CD4-positive, alpha-beta T cell treated with Interleukin-17A for 1 hour (primary cell): ENCODE results near the gene GP1BB.

ENCODE experiments used
- DNase-seq: peaks from one replicate; pipeline ENCODE4 v3.0.0-alpha.2; 2020

Gene GP1BB

DNA sequence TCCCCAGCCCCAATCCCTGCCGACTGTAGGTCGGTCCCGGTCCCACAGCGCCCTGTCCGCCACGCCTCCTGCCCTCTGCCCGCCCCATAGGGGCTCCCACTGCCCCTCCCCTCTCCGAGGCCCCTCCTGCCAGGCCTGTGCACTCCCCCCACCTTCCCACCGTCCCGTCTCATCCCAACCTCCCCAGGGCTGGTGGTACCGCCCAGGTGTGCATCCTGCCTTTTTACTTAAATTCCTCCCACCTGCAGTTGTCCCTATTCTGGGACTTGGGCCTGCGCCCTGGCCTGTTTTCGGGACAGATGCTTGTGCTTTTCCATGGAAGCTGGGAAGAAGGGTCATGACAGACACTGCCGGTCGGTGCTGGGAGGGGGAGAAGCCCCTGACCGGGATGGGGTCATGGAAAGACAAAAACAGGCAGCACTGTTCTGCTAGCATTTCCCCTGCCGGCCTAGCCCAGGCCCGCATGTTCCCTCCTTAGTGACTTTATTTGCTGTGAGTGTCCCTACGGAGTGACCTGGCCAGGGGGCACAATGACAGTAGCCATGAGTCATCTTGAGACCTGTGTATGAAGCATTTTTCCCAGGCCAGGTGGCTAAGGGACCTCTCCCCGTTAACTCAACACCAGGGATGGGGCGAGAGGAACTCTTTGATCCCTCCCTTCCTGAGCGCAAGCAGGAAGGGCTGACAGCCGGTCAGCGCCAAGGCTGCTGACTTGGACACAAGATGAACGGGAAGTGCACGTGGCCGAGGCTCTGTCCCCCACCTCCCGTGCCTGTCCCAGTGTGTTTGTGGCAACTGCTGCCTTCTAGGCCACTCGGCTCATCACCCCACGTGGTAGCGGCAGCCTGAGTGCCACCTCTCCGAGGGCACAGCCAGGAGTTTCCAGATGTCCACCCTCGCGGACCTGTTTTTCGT, 44.3 kb downstream of the GP1BB start:
- DNase-seq, result no peak

DNA sequence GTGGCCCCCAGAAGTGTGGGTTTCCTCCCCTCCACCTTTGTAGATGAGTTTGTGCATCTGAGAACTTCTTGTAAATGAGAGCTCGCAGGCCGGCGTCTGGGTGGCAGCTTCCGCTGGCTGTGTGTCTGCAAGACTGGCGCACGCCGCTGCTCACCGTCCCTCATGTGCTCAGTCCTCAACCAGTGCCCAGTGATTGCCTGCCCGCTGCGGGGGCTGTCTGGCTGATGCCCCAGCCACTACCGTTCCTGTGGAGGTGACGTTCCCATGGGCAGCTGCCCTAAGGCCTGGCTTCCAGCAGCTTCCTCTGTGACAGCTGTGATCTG, 46.0 kb downstream of the GP1BB start:
- no peak for DNase-seq

DNA sequence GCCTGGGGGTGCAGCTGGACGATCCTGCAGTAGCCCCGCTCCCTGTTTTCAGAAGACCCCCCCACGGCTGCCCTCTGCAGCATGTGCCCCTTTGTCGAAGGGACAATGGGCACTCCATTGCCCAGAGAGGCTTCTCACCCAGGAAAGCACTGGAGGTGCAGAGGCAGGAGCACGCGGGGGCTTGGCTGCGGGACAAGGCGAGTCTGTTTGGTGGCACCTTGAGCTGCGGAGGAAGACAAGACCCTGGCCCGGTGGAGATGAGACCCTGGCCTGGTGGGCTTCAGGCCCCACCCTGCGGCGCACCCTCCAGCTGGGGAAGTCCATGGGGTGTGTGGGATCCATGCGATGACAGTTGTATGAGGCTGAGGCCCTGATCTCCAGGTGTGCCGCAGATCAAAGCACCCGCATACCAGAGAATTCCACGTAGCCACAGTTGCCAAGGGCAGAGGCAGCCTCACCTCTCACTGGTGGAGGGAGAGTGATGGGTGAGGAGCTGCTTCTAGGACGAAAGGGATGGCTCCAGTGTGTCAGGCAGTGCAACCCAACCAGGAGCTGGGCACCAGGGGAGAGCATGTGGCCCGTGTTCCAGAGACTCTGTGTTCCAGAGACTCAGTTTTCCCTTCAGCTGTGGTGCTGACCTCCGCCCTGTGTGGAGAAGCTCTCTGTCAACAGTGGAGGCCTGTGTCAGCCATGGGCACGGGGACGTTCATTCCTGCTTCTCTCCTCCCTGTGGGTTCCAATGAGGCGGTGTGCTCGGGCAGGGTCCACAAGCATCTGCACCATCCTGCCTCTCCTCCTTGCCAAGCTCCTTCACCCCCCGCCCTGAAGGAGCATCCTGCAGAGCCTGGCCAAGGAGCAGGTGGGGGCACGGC, 47.2 kb downstream of the GP1BB start:
- DNase-seq, result no peak

DNA sequence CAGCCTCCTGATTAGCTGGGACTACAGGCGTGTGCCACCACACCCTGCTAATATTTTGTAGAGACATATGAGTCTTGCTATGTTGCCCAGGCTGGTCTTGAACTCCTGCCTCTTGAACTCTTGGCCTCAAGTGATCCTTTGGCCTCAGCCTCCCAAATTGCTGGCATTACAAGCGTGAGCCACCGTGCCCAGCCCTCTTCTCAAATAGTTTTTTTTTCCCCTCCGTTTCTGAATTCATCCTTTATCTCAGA, 49.0 kb downstream of the GP1BB start:
- no peak for DNase-seq

DNA sequence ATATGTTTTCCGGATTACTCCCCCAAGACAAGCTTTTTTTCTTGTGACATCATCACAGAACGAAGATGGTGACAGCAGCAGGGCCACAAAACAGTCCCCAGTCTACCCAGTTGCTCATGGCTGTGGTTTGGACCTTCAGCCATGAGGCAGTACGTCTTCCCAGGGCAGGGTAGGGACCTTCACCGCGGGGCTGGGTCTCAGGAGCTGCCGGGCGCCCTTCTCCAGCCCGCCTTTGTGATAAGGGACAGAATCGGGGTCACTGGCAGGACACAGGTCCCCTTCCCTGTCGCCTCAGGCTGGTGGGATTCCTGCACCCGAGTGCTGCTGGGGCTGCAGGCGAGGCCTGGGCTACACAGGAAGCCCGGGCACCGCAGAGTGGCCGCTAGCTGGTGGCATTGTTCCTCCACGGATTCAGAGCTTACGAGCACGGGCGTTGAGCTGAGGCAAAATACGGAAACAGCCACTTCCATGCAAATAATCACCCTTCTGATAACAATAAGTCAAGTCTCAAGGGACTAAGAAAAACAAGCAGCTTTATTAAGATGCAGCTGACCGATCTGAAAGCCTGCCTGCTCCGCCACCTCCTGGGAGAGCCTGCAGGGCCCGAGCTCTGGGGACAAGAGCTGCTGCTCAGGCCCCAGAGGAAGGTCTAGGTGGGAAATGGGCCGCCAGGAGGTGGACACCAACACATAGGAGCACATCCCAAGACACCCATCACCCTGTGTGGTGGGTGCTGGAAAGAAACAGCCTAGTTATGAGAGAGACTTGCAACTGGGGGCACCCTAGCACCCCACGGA, 49.5 kb downstream of the GP1BB start:
- DNase-seq, result no peak

DNA sequence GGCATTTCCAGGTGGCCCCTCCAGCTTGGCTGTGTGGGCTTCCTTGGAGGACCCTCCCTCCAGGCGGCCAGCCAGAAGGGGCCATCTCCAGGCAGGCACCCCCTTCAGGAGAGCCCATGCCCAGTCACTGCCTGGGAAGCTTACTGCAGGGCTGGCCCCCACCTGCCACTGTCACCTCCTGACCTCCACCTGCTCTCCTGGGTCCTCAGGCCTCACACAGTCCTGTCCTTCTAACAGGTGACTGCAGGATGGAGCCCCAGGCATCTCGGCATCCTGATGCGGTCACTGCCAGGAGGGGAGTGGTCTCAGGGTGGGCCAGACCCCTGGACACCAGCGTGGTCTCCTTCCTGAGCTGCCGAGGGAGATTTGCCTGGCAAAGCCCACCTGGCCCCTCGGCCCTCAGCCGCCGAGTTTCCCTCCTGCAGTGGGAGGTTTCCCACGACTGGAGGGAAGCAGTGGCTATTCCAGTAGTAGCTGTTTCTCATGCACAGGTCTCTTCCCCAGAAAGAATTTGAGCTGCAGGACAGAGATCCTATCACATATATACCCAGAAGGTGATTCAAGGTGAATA, 50.2 kb downstream of the GP1BB start:
- no peak for DNase-seq
